Right cardiac atrium (tissue), 5 donors: ENCODE results near the gene KLK15. TPM values are rescaled to one million over a fixed set of nuclear protein-coding genes. Genes with fewer than 3 reads are reported as not detected.

Source experiments
- ATAC-seq, 2 donors: fragments of 200-7000 bp; cut with Tn5 transposase; one replicate each; pipeline versions ENCODE4 v1.8.0 to v1.9.1; 2020; ENCODE audit warnings: moderate library complexity in 2 of 2, mild to moderate bottlenecking in 1 of 2
- DNase-seq, 3 donors: peaks; one replicate each; pipeline ENCODE4 v3.0.0-alpha.2; 2020
- H3K27ac ChIP-seq: one replicate; pipeline ENCODE4 v1.5.1; 2013; ENCODE audit warnings: mild to moderate bottlenecking, low read length, control low read depth, moderate library complexity
- H3K27me3 ChIP-seq: one replicate; pipeline ENCODE4 v1.6.1; 2013; ENCODE audit not compliant: control insufficient read depth, insufficient read depth
- H3K4me1 ChIP-seq: one replicate; pipeline ENCODE4 v1.6.1; 2013; ENCODE audit warnings: low read length; ENCODE audit not compliant: control insufficient read depth, insufficient read depth
- H3K4me3 ChIP-seq: one replicate; pipeline ENCODE4 v1.5.1; 2013; ENCODE audit warnings: low read length, control low read depth
- H3K9me3 ChIP-seq: one replicate; pipeline ENCODE4 v1.6.1; 2013; ENCODE audit warnings: low read length; ENCODE audit not compliant: control insufficient read depth
- WGBS: extraction: QIAGEN DNeasy Blood & Tissue Kit; methylation state at CpG from one replicate; pipeline ENCODE4 v1.1.7; 2013; 5-methylcytosine and 5-hydroxymethylcytosine counted together
- intact Hi-C, 4 donors: fragments of 100-400 bp; cut with DNase I; formaldehyde crosslinking; loops; one replicate each; pipeline versions ENCODE4 v1.11.0 to v1.14.0; 2022 to 2023
- polyA plus RNA-seq: library from polyadenylated mRNA; stranded (reverse); fragments of 200-250 nt; gene quantifications from one replicate; pipeline ENCODE4 v1.2.3, GENCODE V29; 2013
- total RNA-seq, 4 donors: library from RNA; stranded (reverse); fragmentation: NEBNext Ultra II Directional; extraction: Animal tissue kit (Norgen Biotek cat#: 25700); gene quantifications; one replicate each; pipeline ENCODE4 v1.2.1, GENCODE V29; 2021
- donor health status: healthy with polysubstance abuse.
- donor health status: DM: no; HTN: yes; CAD: no.
- donor health status: DM: no; HTN: no; CAD: no.
- donor health status: DM: no; HTN: yes; CAD: no; lungs with severe emphysema.
- donor health status: DM: yes; HTN: yes; CAD: no.

Gene KLK15
- total and polyA plus RNA-seq, 5 donors, result not detected

- Histone ChIP-seq H3K27me3 (no peaks in the 10 kb centered on the region), H3K4me3 (no peak overlapping the region), H3K9me3 (peaks cover 3% of the 10 kb centered on the region), H3K4me1 (no peaks in the 10 kb centered on the region), H3K27ac (no peak overlapping the region)
- DNase-seq, result no peak
- no peak for ATAC-seq
- WGBS, result 90% methylated on average over 6 of the region's 6 CpGs
- intact Hi-C loops, result no loop called here
Observed at GRCh38 chr19:50842130-50842529, 8.8 kb upstream of the KLK15 start.

- WGBS, result 80% methylated on average over 10 of the region's 10 CpGs
- no peak overlapping the region for H3K27ac ChIP-seq
- H3K4me1 ChIP-seq, result no peaks in the 10 kb centered on the region
- peaks cover 3% of the 10 kb centered on the region for H3K9me3 ChIP-seq
- DNase-seq, result no peak
- no peaks in the 10 kb centered on the region for H3K27me3 ChIP-seq
- no peak overlapping the region for H3K4me3 ChIP-seq
- ATAC-seq, result no peak
- intact Hi-C loops, result no loop called here
Observed at GRCh38 chr19:50839712-50840655, 6.6 kb upstream of the KLK15 start.

- Histone ChIP-seq H3K27ac (no peak overlapping the region), H3K4me3 (no peak overlapping the region), H3K4me1 (no peaks in the 10 kb centered on the region), H3K9me3 (no peaks in the 10 kb centered on the region), H3K27me3 (no peaks in the 10 kb centered on the region)
- WGBS, result 18% methylated on average over 6 of the region's 6 CpGs
- intact Hi-C loops, result no loop called here
- ATAC-seq (no peak), DNase-seq (no peak)
Observed at GRCh38 chr19:50838239-50838638, 4.9 kb upstream of the KLK15 start.

- intact Hi-C loops, result no loop called here
- H3K27me3 ChIP-seq, result no peaks in the 10 kb centered on the region
- H3K27ac ChIP-seq, result no peak overlapping the region
- no peak for DNase-seq
- H3K4me3 ChIP-seq, result no peak overlapping the region
- no peaks in the 10 kb centered on the region for H3K9me3 ChIP-seq
- ATAC-seq, result no peak
- H3K4me1 ChIP-seq, result no peaks in the 10 kb centered on the region
- WGBS, result 82% methylated on average over 10 of the region's 10 CpGs
Observed at GRCh38 chr19:50837300-50837699, 3.9 kb upstream of the KLK15 start.

- no peak overlapping the region for H3K4me3 ChIP-seq
- no peak overlapping the region for H3K27ac ChIP-seq
- H3K9me3 ChIP-seq, result no peaks in the 10 kb centered on the region
- DNase-seq, result no peak
- H3K4me1 ChIP-seq, result no peaks in the 10 kb centered on the region
- intact Hi-C loops, result no loop called here
- peak in 1 of 2 donors; percentile 19 for ATAC-seq
- 44% methylated on average over 19 of the region's 19 CpGs for WGBS
- no peaks in the 10 kb centered on the region for H3K27me3 ChIP-seq
Observed at GRCh38 chr19:50836543-50837195, 3.3 kb upstream of the KLK15 start.

GRCh38 chr19:50835785-50836542 lies 2.6 kb upstream of the KLK15 start:
- Histone ChIP-seq H3K27me3 (no peaks in the 10 kb centered on the region), H3K4me1 (no peaks in the 10 kb centered on the region), H3K4me3 (peak overlapping the region; percentile 52), H3K9me3 (no peaks in the 10 kb centered on the region), H3K27ac (no peak overlapping the region)
- DNase-seq (peak; percentile 68 to 87 (median 87)), ATAC-seq (peak; percentile 93 to 95)
- intact Hi-C loops, result no loop called here
- 2% methylated on average over 67 of the region's 67 CpGs for WGBS

- WGBS, result 34% methylated on average over 13 of the region's 13 CpGs
- ATAC-seq (no peak), DNase-seq (no peak)
- Histone ChIP-seq H3K9me3 (no peaks in the 10 kb centered on the region), H3K4me1 (no peaks in the 10 kb centered on the region), H3K27ac (no peak overlapping the region), H3K27me3 (no peaks in the 10 kb centered on the region), H3K4me3 (peak overlapping the region; percentile 52)
- intact Hi-C loops, result no loop called here
Observed at GRCh38 chr19:50835103-50835784, 1.9 kb upstream of the KLK15 start.

GRCh38 chr19:50833802-50834167 lies 411 bp upstream of the KLK15 start:
- ATAC-seq (no peak), DNase-seq (no peak)
- Histone ChIP-seq H3K4me1 (no peaks in the 10 kb centered on the region), H3K9me3 (no peaks in the 10 kb centered on the region), H3K27ac (no peak overlapping the region), H3K4me3 (no peak overlapping the region), H3K27me3 (no peaks in the 10 kb centered on the region)
- WGBS, result 95% methylated on average over 6 of the region's 6 CpGs
- intact Hi-C loops, result no loop called here

- no peaks in the 10 kb centered on the region for H3K27me3 ChIP-seq
- H3K9me3 ChIP-seq, result no peaks in the 10 kb centered on the region
- intact Hi-C loops, result no loop called here
- 83% methylated on average over 8 of the region's 8 CpGs for WGBS
- no peak for ATAC-seq
- H3K27ac ChIP-seq, result no peak overlapping the region
- H3K4me1 ChIP-seq, result no peaks in the 10 kb centered on the region
- H3K4me3 ChIP-seq, result no peak overlapping the region
- DNase-seq, result no peak
Observed at GRCh38 chr19:50832666-50833065, 708 bp downstream of the KLK15 start.

GRCh38 chr19:50831026-50831396 lies 2.4 kb downstream of the KLK15 start:
- Histone ChIP-seq H3K9me3 (no peaks in the 10 kb centered on the region), H3K27ac (no peak overlapping the region), H3K27me3 (no peaks in the 10 kb centered on the region), H3K4me3 (no peak overlapping the region), H3K4me1 (no peaks in the 10 kb centered on the region)
- intact Hi-C loops, result no loop called here
- DNase-seq (no peak), ATAC-seq (no peak)
- 74% methylated on average over 7 of the region's 7 CpGs for WGBS
